Cardiac fibroblast (primary cell): ENCODE data around the gene CNTN5.

Experiments
- DNase-seq, 2 donors: peaks; one replicate each; pipeline versions ENCODE4 v3.0.0 to v3.0.0-alpha.2; 2010; ENCODE audit warnings: low read depth in 2 of 2
- H3K4me3 ChIP-seq, 2 donors: replicated peaks in 1 of 2; 1 replicate in 1 of 2; 2 replicates in 1 of 2; pipeline ENCODE4 v1.5.1; 2011; ENCODE audit warnings: low read depth in 2 of 2, low read length in 2 of 2, mild to moderate bottlenecking in 2 of 2, moderate library complexity in 1 of 2
- TF ChIP-seq, protein P1 (sequence below): IDR thresholded peaks from one replicate; pipeline ENCODE4 v1.5.1; 2011; ENCODE audit warnings: low read depth, mild to moderate bottlenecking, low read length, inconsistent platforms

The CNTN5 gene

DNA sequence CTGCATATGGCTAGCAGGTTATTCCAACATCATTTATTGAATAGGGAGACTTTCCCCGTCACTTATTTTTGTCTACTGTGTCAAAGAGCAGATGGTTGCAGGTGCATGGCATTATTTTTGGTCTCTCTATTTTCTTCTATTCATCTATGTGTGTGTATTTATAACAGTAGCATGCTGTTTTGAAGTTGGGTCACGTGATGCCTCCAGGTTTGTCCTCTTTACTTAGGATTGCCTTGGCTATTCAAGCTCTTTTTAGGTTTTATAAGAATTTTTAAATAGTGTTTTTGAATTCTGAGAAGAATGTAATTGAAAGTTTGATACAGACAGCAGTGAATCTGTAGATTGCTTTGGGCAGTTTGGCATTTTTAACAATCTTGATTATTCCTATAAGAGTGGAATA is 770.6 kb downstream of the CNTN5 start:
- TF ChIP-seq, protein P1, sequence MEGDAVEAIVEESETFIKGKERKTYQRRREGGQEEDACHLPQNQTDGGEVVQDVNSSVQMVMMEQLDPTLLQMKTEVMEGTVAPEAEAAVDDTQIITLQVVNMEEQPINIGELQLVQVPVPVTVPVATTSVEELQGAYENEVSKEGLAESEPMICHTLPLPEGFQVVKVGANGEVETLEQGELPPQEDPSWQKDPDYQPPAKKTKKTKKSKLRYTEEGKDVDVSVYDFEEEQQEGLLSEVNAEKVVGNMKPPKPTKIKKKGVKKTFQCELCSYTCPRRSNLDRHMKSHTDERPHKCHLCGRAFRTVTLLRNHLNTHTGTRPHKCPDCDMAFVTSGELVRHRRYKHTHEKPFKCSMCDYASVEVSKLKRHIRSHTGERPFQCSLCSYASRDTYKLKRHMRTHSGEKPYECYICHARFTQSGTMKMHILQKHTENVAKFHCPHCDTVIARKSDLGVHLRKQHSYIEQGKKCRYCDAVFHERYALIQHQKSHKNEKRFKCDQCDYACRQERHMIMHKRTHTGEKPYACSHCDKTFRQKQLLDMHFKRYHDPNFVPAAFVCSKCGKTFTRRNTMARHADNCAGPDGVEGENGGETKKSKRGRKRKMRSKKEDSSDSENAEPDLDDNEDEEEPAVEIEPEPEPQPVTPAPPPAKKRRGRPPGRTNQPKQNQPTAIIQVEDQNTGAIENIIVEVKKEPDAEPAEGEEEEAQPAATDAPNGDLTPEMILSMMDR: no peak
- no peak overlapping the region for H3K4me3 ChIP-seq
- DNase-seq: no peak

DNA sequence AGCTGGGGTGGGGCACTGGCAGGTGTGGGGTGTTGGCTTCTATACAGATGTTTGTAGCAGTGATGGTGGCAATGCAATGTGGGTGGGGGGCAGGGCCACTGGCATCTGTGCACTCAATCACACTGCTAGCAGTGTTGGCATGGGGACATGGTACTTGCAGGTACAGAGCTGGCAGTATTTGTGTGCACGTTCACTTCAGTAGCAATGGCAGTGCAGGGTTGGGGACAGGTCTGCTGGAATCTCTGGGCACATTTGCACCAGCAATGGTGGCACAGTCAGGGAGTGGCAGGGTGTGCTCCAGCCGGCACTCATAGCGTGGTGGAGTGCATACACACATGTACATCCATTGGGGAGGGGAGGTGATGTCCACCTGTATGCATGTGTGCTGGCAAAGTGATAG is 775.2 kb downstream of the CNTN5 start:
- DNase-seq: no peak
- no peak overlapping the region for H3K4me3 ChIP-seq
- TF ChIP-seq, protein P1: no peak

DNA sequence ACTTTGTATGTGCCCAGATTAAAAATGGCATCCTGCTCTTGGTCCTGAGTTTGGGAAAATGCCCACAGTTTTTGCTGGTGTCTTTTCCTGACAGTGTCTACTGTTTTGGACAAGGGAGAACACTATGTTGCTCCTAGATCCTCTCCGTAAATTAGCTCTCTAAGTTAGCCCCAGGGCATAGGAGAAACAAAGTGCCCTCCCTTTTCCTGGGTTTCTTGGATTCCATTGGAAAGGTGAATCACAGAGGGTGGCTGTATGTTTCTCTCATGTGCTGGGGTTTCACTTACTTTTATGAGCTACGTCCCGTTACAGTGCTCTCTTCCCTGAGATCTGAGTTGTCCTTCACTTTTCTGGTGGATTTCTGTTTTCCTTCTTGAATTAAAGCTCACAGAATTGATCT is 782.8 kb downstream of the CNTN5 start:
- no peak overlapping the region for H3K4me3 ChIP-seq
- TF ChIP-seq, protein P1: no peak
- DNase-seq: no peak

DNA sequence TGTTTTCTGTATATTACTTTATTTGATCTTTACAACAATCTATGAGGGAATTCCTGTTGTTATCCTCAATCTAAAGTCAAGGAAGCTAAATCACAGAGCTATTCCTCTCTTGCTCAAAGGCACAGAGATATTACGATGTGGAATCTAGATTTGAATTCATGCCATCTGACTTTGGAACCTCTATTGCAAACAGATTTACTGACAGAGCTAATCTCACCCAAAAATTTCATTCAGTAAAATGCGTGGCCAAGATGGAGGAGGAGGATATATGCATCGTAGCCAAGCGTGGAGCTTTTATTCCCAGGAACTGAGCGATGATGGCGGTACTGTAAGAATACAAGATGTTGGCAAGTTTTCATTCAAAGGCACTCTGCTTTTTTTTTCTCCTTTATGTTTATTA is 791.8 kb downstream of the CNTN5 start:
- DNase-seq: no peak
- H3K4me3 ChIP-seq: no peak overlapping the region
- TF ChIP-seq, protein P1: no peak

DNA sequence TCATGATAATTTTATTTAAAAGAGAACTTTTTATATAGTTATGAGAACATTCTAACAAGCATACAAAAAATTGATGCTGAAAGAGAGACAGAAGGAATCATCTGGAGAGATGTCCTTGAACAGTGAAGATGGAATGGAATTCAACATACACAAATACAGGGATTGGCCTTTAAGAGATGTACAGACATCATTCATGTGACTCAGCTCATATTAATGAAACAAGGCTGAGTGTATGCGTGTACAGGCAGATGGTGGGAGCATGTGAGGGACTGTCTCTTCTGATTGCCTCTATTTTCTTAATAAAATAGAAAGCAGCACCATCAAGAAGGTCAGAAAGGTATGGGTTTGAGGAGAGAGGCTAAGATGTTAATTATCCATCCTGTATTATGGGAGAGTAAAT is 793.3 kb downstream of the CNTN5 start:
- TF ChIP-seq, protein P1: no peak
- no peak for DNase-seq
- H3K4me3 ChIP-seq: no peak overlapping the region

DNA sequence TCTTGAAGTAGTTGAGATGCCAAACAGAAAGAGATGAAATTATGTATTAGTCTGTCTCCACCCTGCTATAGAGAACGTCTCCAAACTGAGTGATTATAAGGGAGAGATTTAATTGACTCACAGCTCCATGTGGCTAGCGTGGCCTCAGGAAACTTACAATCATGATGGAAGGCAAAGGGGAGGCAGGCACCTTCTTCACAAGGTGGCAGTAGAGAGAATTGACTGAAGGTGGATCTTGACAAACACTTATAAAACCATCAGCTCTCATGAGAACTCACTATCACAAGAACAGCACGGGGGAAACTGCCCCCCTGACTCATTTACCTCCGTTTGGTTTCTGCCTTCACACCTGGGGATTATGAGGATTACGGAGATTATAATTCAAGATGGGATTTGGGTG is 794.0 kb downstream of the CNTN5 start:
- DNase-seq: no peak
- TF ChIP-seq, protein P1: no peak
- no peak overlapping the region for H3K4me3 ChIP-seq

DNA sequence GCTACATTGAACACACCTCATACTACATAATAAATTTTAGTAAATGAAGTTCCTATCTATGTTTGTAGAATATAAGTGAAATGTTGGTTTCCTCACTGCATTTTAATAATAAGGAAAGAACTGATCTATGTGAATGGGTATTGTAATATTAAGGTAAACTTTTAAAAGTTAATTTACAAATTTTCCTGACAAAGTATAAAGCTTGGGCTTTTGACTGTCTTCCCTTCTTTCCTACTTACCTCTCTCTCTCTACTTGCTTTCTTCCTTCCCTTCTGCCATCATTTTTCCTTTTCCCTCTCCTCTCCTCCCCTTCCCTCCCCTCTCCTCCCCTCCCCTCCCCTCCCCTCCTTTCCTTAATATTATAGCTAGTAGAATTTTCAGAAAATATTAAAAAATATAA is 798.2 kb downstream of the CNTN5 start:
- H3K4me3 ChIP-seq: no peak overlapping the region
- no peak for DNase-seq
- TF ChIP-seq, protein P1: no peak
